MCF 10A (cell line): ENCODE data around the gene CARD9. TPM values are rescaled to one million over a fixed set of nuclear protein-coding genes. Genes with fewer than 3 reads are reported as not detected.
"Not testable (repeated sequence)": the region's sequence is repeated elsewhere in the genome, so short reads cannot be mapped to it uniquely, and the experiment has no call there.

Experiments used
- BruUV-seq: library from RNA; stranded (reverse); fragments of 400-500 nt; replicated peaks from 2 replicates; lab custom pipeline; 2021; lab: Mats Ljungman, UMichigan
- CTCF ChIA-PET: fragments of 300-600 bp; sonication (Branson Sonifier 250); formaldehyde crosslinking; extraction: SDS; loops from one replicate; lab custom pipeline; 2021; ENCODE audit warnings: antibody characterized with exemption, inconsistent platforms; lab: Yijun Ruan, JAX
- POLR2A ChIA-PET: fragments of 300-600, 350-650 bp; sonication (Branson Sonifier 250); formaldehyde crosslinking; extraction: SDS; loops from one replicate; lab custom pipeline; 2020; ENCODE audit warnings: antibody characterized with exemption, inconsistent platforms; lab: Yijun Ruan, JAX
- DNase-seq: peaks from one replicate; pipeline ENCODE4 v3.0.0-alpha.2; 2018; ENCODE audit not compliant: unreplicated experiment
- H3K27ac Mint-ChIP-seq: one replicate; pipeline ENCODE4 v1.8.0; 2022; ENCODE audit warnings: mild to moderate bottlenecking, low read depth, mixed read lengths; ENCODE audit not compliant: unreplicated experiment
- H3K27me3 Mint-ChIP-seq: one replicate; pipeline ENCODE4 v1.8.0; 2022; ENCODE audit warnings: mixed read lengths; ENCODE audit not compliant: insufficient read depth, unreplicated experiment
- H3K36me3 Mint-ChIP-seq: one replicate; pipeline ENCODE4 v1.8.0; 2022; ENCODE audit warnings: mild to moderate bottlenecking, moderate library complexity, mixed read lengths; ENCODE audit not compliant: insufficient read depth, unreplicated experiment
- H3K4me1 Mint-ChIP-seq: one replicate; pipeline ENCODE4 v1.8.0; 2022; ENCODE audit warnings: mixed read lengths; ENCODE audit not compliant: insufficient read depth, unreplicated experiment
- H3K4me3 Mint-ChIP-seq: one replicate; pipeline ENCODE4 v1.8.0; 2022; ENCODE audit warnings: mild to moderate bottlenecking, moderate library complexity, mixed read lengths; ENCODE audit not compliant: unreplicated experiment
- H3K9me3 Mint-ChIP-seq: one replicate; pipeline ENCODE4 v1.8.0; 2022; ENCODE audit warnings: mixed read lengths; ENCODE audit not compliant: unreplicated experiment
- intact Hi-C: fragments of 100-400 bp; cut with micrococcal nuclease; formaldehyde crosslinking; loops from 2 replicates; pipeline ENCODE4 v1.14.1; 2022
- total RNA-seq: library from RNA; stranded (reverse); gene quantifications from 2 replicates; pipeline ENCODE4 v1.2.3, GENCODE V29; 2022
- TF ChIP-seq, protein P1 (sequence below): fragments of 200-600 bp; IDR thresholded peaks from one replicate; pipeline ENCODE4 v1.8.0; 2022; ENCODE audit warnings: antibody characterized with exemption, mild to moderate bottlenecking; ENCODE audit not compliant: unreplicated experiment

Gene CARD9
- total RNA-seq, 1 experiment from 2014 or later = 0.33 TPM

DNA sequence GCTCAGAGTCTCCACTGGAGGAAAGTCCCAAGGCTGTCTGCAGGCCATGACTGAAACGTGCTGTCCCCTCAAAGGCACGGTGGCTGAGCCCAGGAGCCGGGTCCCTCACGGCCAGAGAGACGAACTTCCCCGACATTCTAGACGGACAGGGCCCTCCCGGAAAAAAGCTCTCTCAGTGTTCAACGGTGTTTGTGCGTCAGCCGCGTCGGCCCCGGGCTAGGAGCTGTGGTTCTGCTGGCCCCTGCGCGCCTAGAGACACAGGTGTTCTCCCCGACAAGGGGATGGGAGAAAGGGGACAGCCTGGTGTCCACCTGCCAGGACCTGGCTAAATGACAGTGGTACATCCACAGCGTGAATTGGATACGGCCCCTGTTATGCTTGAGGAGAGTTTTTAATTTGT, 51.9 kb downstream of the CARD9 start:
- Mint-ChIP-seq H3K9me3 (no peaks in the 10 kb centered on the region), H3K27ac (no peak overlapping the region), H3K36me3 (no peaks in the 10 kb centered on the region), H3K4me3 (no peak overlapping the region), H3K4me1 (no peaks in the 10 kb centered on the region), H3K27me3 (no peaks in the 10 kb centered on the region)
- ChIA-PET POLR2A (interaction anchor here (0.8 kb wide), 1 partner anchor 88 kb away, joined by 3 read pairs; no protein-coding TSS in a partner anchor), CTCF (interaction anchor here (0.6 kb wide), 1 partner anchor 883 kb away, joined by 5 read pairs; no protein-coding TSS in a partner anchor)
- TF ChIP-seq, protein P1, sequence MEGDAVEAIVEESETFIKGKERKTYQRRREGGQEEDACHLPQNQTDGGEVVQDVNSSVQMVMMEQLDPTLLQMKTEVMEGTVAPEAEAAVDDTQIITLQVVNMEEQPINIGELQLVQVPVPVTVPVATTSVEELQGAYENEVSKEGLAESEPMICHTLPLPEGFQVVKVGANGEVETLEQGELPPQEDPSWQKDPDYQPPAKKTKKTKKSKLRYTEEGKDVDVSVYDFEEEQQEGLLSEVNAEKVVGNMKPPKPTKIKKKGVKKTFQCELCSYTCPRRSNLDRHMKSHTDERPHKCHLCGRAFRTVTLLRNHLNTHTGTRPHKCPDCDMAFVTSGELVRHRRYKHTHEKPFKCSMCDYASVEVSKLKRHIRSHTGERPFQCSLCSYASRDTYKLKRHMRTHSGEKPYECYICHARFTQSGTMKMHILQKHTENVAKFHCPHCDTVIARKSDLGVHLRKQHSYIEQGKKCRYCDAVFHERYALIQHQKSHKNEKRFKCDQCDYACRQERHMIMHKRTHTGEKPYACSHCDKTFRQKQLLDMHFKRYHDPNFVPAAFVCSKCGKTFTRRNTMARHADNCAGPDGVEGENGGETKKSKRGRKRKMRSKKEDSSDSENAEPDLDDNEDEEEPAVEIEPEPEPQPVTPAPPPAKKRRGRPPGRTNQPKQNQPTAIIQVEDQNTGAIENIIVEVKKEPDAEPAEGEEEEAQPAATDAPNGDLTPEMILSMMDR = no peak
- intact Hi-C loops = no loop called here
- no peak for DNase-seq
- BruUV-seq = no TSS peak

DNA sequence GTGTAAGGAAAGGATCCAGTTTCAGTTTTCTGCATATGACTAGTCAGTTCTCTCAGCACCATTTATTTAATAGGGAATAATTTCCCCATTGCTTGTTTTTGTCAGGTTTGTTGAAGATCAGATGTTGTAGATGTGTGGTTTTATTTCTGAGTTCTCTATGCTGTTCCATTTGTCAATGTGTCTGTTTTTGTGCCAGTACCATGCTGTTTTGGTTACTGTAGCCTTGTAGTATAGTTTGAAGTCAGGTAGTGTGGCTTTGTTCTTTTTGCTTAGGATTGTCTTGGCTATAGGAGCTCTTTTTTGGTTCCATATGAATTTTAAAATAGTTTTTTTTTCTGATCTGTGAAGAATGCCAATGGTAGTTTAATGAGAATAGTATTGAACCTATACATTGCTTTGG, 52.5 kb downstream of the CARD9 start:
- BruUV-seq, H3K4me1 Mint-ChIP-seq, H3K27me3 Mint-ChIP-seq, POLR2A ChIA-PET, H3K27ac Mint-ChIP-seq, intact Hi-C loops, DNase-seq, H3K9me3 Mint-ChIP-seq, H3K36me3 Mint-ChIP-seq, H3K4me3 Mint-ChIP-seq: not testable (repeated sequence)
- CTCF ChIA-PET = interaction anchor here (0.6 to 0.7 kb wide), 2 partner anchors 38 to 43 kb away, joined by 3 read pairs; partner anchors contain the start of gene DNLZ

DNA sequence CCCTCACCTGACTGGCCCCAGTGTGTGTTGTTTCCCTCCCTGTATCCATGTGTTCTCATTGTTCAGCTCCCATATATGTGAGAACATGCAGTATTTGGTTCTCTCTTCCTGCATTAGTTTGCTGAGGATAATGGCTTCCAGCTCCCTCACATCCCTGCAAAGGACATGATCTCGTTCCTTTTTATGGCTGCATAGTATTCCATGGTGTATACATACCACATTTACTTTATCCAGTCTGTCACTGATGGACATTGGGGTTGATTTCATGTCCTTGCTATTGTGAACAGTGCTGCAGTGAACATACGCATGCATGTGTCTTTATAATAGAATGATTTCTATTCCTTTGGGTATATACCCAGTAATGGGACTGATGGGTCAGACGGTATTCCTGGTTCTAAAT, 53.5 kb downstream of the CARD9 start:
- H3K4me1 Mint-ChIP-seq, DNase-seq, BruUV-seq, H3K27me3 Mint-ChIP-seq, intact Hi-C loops, H3K36me3 Mint-ChIP-seq, POLR2A ChIA-PET, H3K27ac Mint-ChIP-seq, H3K4me3 Mint-ChIP-seq: not testable (repeated sequence)
- CTCF ChIA-PET = interaction anchor here (0.6 to 1.3 kb wide), 2 partner anchors 23 to 79 kb away, joined by 3 read pairs; no protein-coding TSS in a partner anchor
- H3K9me3 Mint-ChIP-seq = peaks cover 15% of the 10 kb centered on the region

DNA sequence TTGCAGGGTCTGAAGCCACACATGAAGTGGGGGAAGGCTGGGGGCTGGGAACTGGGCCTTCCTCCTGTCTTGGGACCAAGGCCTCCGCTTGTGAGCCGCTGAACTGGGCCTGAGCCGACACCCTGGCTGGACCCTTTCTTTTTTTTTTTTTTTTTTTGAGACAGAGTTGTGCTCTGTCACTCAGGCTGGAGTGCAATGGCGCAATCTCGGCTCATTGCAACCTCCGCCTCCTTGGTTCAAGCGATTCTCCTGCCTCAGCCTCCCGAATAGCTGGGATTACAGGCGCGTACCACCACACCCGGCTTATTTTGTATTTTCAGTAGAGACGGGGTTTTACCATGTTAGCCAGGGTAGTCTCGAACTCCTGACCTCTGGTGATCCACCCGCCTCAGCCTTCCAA, 54.2 kb downstream of the CARD9 start:
- DNase-seq, BruUV-seq, H3K27ac Mint-ChIP-seq, H3K4me3 Mint-ChIP-seq, H3K36me3 Mint-ChIP-seq, H3K4me1 Mint-ChIP-seq, POLR2A ChIA-PET, H3K27me3 Mint-ChIP-seq, intact Hi-C loops: not testable (repeated sequence)
- CTCF ChIA-PET = interaction anchor here (0.7 to 1.3 kb wide), 2 partner anchors 22 to 164 kb away, joined by 3 to 5 read pairs; no protein-coding TSS in a partner anchor
- peaks cover 21% of the 10 kb centered on the region for H3K9me3 Mint-ChIP-seq

DNA sequence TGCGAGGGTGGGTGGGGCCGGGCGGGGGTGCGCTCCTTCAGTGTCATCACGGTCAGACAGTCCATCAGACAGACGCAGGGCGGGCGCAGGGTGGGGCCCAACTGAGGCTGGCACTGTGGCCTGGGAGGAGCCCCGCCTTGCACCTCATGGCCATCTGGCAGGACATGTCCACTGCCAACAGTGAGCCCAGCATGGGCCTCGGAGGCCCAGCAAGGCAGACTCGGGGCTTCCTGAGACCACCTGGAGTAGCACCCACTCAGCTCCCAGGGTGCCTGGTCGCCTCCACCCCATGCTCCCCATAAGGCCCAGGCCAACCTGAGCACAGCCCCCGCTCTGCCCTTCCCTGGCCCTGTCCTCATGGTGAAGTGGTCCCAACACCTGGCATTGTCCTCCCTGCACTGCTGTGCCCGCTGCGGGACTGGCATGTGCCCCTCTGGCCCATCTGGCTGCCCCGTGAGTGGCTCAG, 54.7 kb downstream of the CARD9 start:
- Mint-ChIP-seq H3K27ac (no peak overlapping the region), H3K4me3 (no peak overlapping the region), H3K27me3 (no peaks in the 10 kb centered on the region), H3K4me1 (no peaks in the 10 kb centered on the region), H3K36me3 (no peaks in the 10 kb centered on the region), H3K9me3 (peaks cover 21% of the 10 kb centered on the region)
- no peak for DNase-seq
- BruUV-seq = no TSS peak
- intact Hi-C loops = no loop called here
- POLR2A ChIA-PET = interaction anchor here (0.6 kb wide), 1 partner anchor 44 kb away, joined by 3 read pairs; no protein-coding TSS in a partner anchor
- TF ChIP-seq, protein P1 = no peak
- CTCF ChIA-PET = no interaction called here
